ENCODE data around the gene ARG1.

DNA sequence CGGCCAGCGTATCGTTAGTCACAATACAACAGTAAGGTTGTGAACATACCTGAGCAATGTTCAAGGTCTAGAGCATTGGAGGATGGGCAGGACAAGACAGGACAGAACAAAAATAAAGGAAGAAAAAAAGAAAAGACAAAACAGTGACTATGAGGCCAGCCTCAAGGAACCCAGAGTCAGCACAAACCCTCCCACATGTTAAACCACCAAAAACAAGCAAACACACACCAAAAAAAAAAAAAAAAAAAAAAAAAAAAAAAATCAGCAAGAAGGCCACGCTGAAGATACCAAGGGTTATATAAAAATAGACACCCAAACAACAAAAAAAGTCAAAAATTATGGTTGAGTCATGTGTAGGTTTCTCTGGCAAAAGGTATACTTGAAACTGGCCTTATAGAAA, 42.2 kb downstream of the ARG1 start:
- TF ChIP-seq POLR2A (IDR thresholded peaks at IDR 0.05), result no peak
- TF ChIP-seq CTCF (IDR thresholded peaks at IDR 0.05), result no peak
